ENCODE data around the gene TRMT11.
"Not testable (repeated sequence)": the region's sequence is repeated elsewhere in the genome, so short reads cannot be mapped to it uniquely, and the experiment has no call there.

TRMT11 gene

DNA sequence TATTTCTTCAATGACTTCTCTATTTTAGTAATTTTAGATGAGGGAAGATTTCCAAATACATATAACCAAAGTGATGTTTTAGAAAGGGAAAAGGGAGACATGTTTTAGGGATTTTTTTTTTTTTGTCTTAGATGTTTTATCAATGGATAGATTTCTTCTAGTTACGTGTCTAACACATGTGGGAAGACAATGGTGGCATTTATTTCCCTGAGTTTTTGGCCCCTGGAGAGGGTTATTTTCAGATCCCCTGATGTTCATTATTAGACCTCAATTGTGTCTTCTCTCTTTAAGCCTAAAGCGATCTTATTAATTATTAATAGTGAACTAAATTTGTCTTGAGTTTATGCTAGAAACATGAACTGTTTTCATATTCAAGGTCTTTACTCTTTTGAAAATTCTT lies 30.3 kb downstream of the TRMT11 start:
- no peak overlapping the region for H3K4me3 ChIP-seq (ENCODE audit: low read length)
- TF ChIP-seq CTCF (conservative IDR thresholded peaks at IDR 0.05; ENCODE audit: low read length): no peak
- no peak for DNase-seq (ENCODE audit: low read depth)

- no peak for DNase-seq (ENCODE audit: low read depth)
- no peak for TF ChIP-seq CTCF (conservative IDR thresholded peaks at IDR 0.05; ENCODE audit: low read length)
- H3K4me3 ChIP-seq (ENCODE audit: low read length): no peak overlapping the region
Observed at GRCh38 chr6:126017668-126018067, 31.3 kb downstream of the TRMT11 start.

DNA sequence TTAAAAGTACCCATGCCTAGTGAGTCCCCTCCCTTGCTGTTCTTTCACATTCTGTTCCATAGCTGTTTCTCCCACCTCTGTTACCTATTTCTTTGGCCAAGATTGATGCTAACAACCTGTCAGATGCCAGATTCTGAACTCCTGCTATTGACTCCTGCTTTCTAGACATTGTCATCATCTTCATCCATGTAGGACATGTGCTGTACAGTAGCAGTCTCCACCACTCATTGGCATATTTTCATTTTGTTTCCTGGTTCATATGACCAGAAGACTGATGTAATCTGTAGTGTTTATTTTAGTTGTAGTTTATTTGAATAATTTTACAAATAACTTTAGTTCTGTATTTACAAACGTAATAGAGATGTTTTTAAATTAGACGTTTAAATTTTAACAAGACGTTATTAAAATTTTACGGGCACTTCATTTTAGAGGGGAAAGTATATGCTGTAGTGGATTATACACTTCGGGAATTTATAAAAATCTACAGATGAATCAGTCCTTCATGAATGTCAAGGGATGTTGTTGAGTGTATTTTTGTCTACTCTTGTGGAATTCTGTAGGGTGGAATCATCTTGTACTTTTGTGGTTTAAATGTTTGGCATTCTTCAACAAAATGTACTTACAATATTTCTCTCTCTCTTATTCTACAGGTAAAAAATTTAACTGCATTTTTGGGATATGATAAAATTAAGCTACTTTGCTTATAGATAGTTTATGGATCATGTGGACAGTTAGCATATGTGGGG lies 34.1 kb downstream of the TRMT11 start:
- no peak for DNase-seq (ENCODE audit: low read depth)
- no peak overlapping the region for H3K4me3 ChIP-seq (ENCODE audit: low read length)
- no peak for TF ChIP-seq CTCF (conservative IDR thresholded peaks at IDR 0.05; ENCODE audit: low read length)

GRCh38 chr6:126023474-126023873 lies 37.1 kb downstream of the TRMT11 start:
- peak; percentile 22 for DNase-seq (ENCODE audit: low read depth)

DNA sequence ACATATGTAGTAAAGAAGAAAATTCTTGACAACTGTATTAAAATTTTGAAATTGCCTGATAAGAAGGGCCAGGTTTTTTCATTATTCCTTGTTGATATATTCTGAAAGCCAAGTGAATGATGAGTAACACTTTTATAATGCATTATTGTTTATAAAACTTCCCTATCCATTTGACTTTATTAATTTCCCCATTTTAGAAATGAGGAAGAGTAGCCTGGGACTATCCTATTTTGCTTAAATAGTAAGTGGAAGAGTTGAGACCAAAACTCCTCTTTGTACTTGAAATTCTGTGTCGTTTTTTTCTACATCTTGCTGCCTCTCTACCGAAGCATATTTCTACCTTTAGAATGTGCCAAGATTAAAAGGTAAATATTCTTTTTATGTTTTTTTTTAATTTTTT lies 39.7 kb downstream of the TRMT11 start:
- no peak for DNase-seq (ENCODE audit: low read depth)
- no peak for TF ChIP-seq CTCF (conservative IDR thresholded peaks at IDR 0.05; ENCODE audit: low read length)
- no peak overlapping the region for H3K4me3 ChIP-seq (ENCODE audit: low read length)

More at GRCh38 chr6:126023474-126023873, 37.1 kb downstream of the TRMT11 start:
- H3K4me3 ChIP-seq (ENCODE audit: low read length): not testable (repeated sequence)

GRCh38 chr6:126027601-126028000 lies 41.3 kb downstream of the TRMT11 start:
- DNase-seq (ENCODE audit: low read depth): no peak
- no peak for TF ChIP-seq CTCF (conservative IDR thresholded peaks at IDR 0.05; ENCODE audit: low read length)
- no peak overlapping the region for H3K4me3 ChIP-seq (ENCODE audit: low read length)

DNA sequence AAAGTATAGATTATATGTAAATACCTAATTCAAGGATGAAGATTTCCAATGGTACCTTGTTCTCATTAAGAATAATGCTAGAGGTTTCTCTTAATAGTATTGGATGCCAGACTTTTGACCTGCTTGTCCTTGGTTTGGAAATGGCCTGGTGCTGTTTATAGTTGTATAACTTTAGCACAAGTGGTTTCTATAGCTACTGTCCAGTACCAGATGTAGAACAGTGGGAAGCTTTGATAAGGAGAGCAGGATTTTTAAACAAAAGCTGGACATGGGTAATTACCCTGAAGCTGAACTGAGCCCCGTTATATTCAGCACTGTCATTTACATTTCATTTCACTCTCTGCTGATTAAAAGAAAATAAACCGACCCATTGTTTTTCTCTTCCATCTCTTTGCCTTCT lies 43.7 kb downstream of the TRMT11 start:
- no peak for DNase-seq (ENCODE audit: low read depth)
- TF ChIP-seq CTCF (conservative IDR thresholded peaks at IDR 0.05; ENCODE audit: low read length): no peak
- H3K4me3 ChIP-seq (ENCODE audit: low read length): no peak overlapping the region

Data from AG10803 (cell line).